AG09319 (cell line): ENCODE results near the gene YY2.

ENCODE experiments used
- DNase-seq: peaks from one replicate; pipeline ENCODE4 v3.0.0-alpha.2; 2010; ENCODE audit warnings: low read depth; ENCODE audit errors: extremely low read depth
- TF ChIP-seq, protein P1 (sequence below): IDR thresholded peaks from 2 replicates; pipeline ENCODE4 v1.5.1; 2011; ENCODE audit warnings: low read depth, mild to moderate bottlenecking, inconsistent platforms, low read length, moderate library complexity

Gene YY2

DNA sequence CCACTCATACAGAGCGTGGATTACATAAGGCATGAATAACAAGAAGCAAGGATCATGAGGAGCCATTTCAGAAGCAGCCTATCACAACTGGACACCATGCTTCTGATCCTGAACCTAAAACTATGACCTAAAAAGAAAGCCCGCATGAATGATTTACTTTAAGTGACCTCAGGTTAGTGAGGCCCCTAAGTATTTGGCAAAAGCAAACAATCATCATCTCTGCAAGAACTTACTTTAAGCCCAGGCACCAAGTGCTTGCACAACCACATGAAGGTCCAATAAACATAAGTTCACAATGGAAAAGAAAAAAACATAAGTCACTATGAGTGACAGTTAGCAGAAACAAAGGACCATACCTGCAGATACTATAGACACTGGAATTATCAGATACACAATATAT lies 24.3 kb upstream of the YY2 start:
- TF ChIP-seq, protein P1, sequence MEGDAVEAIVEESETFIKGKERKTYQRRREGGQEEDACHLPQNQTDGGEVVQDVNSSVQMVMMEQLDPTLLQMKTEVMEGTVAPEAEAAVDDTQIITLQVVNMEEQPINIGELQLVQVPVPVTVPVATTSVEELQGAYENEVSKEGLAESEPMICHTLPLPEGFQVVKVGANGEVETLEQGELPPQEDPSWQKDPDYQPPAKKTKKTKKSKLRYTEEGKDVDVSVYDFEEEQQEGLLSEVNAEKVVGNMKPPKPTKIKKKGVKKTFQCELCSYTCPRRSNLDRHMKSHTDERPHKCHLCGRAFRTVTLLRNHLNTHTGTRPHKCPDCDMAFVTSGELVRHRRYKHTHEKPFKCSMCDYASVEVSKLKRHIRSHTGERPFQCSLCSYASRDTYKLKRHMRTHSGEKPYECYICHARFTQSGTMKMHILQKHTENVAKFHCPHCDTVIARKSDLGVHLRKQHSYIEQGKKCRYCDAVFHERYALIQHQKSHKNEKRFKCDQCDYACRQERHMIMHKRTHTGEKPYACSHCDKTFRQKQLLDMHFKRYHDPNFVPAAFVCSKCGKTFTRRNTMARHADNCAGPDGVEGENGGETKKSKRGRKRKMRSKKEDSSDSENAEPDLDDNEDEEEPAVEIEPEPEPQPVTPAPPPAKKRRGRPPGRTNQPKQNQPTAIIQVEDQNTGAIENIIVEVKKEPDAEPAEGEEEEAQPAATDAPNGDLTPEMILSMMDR = no peak
- no peak for DNase-seq

DNA sequence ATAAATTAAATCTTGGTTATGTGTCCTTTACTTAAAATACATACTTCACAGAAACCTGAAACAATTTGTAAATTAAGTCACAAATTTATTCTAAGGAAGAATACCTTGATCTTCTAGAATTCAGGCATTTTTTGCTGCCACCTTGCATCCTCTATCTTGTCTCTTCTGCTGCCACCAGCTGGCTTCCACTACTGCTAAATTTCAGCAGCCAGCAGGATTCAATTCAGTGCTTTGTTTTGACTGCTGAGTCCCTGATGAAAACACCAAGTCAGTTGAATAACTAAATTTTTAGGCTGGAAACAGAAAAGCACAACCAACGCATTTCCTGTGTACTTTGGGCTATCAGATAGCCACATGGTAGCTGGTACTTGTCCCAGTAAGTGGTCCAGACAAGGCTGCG lies 18.7 kb upstream of the YY2 start:
- TF ChIP-seq, protein P1 = no peak
- no peak for DNase-seq

DNA sequence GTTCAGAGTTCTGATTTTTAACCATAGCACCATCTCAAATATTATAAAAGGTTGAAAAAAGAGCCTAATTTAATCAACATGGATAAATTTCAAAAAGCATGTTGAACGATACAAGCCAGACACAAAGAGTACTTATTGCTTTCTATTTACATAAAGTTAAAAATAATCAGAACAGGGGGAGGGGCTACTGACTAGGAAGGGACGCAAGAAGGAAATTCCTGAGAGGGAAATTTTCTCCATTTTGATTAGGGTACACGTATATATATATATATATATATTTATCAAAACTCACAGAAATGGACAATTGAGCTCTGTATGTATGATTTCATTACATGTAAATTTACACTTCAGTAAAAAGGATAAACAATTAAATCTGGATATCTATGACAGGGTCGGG lies 16.9 kb upstream of the YY2 start:
- DNase-seq = peak; percentile 0
- TF ChIP-seq, protein P1 = no peak

DNA sequence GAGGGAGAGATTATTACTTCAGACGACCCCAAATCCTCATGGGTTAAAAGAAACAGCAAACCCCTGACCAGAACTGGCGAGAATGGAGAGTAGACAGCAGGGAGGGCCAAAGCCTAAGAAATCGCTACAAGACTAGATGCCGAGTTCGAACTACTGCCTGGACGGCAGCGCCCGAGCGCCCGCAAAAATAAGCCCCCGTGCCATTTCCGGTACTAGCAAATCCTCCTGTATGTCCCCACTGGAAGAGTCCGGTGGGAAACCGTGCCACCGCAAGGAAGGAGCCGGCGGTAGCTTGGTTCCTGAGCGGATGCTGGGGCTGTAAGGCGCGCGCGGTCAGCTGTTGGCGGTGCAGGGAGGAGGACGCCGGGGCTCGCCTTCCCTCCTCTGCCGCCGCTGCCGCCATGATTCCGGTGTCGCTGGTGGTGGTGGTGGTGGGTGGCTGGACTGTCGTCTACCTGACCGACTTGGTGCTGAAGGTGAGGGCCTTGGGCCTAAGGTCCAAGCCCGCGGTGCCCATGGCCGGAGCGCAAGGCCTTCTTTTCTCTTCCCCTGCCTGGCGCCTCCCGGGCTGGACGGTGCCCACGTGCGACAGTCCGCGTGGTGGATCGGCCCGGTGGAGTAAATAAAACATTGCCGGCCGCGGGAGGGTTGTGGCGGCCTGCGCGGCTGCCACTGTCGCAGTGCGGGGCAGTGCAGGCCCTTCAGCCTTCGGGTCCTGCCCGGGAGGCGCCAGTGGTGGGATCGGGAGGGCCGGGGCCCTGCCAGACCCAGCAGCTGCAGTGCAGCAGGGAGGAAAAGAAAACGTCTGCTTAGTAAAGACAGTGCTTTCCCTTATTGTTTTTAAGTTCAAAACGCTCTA lies 16.2 kb upstream of the YY2 start, which contains the start of gene MBTPS2:
TSS of gene MBTPS2 (plus strand) at position 284 of the 859 bp plus-strand sequence. CDS start at position 402, 118 bp downstream.
- peak; percentile 81 for DNase-seq
- TF ChIP-seq, protein P1 = peak; percentile 26

DNA sequence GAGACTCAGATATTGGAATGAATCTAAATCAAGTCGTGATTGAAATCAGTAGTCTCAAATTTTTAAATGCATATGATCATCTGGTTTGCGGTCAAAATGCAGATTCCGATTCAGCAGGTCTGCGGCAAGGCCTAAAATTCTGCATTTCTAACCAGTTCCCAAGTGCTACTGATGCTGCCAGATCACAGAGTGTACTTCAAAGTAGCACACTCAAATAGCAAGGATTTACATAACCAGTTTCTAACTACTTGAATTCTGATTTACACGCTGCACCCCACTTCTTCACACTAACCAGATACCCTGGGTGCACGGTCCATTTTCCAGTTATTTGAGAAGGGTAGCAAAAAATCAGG lies 15.6 kb upstream of the YY2 start:
- TF ChIP-seq, protein P1 = no peak
- no peak for DNase-seq

DNA sequence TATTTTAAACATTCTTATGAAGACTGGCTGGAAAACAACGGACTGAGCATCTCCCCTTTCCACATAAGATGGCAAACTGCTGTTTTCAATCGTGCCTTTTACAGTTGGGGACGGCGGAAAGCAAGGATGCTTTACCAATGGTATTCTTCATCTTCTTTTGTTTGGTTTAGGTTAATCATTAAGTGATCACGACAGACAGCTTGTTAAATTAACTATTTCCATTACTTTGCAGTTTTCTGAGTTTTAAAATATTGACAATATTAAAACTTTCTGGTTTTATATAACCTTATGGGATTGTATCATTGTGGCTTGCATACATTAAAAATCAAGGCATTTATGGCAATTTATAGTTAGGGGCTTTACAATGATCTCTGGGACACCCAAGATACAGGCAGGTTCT lies 12.6 kb upstream of the YY2 start:
- DNase-seq = no peak
- TF ChIP-seq, protein P1 = no peak

DNA sequence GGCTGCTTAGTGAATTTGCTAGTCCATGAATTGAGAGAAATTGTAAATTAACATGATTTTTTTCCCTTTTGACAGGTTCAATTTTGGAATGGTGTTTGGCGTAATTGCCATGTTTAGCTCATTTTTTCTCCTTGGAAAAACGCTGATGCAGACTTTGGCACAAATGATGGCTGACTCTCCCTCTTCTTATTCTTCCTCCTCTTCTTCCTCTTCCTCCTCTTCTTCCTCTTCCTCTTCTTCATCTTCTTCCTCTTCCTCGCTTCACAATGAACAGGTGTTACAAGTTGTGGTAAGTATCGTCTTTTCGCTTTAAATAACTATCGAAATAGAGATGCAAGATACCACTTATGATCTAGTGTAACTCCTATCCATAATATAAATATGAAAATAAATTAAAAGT lies 10.7 kb upstream of the YY2 start:
- TF ChIP-seq, protein P1 = no peak
- no peak for DNase-seq
